ENCODE results near the gene MICAL2.

MICAL2 gene

DNA sequence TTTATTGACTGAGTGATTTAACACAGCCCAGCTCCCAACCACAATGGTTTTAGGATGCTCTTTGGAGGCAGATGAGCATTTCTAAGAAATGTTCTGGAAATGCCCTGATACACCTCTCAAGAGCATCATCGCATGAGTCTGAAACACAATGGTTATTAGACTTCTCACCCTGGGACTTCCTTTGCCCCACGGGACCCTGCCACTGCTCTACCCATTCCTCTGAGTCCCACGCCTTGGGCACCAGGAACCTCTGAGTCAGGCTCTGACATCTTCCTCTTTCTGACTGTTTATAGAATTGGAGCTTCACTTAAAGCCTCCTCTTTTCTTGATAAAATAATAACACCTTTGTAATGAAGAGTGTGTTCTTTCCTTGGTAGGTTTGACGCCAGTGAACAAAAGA, 181.4 kb downstream of the MICAL2 start:
- DNase-seq: no peak

DNA sequence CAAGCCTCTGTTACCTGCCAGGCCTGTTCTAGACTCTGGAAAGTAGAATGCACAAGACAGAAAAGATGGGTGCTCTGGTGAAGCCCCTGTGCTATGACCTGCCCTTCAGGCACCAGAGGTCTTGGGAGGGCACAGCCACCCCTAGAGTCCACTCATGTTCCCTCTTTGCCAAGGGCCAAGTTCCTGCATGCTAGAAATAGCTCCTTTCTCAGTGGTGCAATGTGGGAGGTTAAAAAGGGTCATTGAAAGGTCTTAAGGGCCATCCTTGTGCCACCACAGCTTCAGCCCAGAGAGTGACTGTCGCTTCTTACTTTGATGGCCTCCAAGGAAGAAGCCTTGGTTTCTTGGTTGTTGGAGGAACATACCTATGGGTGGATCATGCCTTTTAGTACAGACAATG, 182.4 kb downstream of the MICAL2 start:
- DNase-seq: no peak

DNA sequence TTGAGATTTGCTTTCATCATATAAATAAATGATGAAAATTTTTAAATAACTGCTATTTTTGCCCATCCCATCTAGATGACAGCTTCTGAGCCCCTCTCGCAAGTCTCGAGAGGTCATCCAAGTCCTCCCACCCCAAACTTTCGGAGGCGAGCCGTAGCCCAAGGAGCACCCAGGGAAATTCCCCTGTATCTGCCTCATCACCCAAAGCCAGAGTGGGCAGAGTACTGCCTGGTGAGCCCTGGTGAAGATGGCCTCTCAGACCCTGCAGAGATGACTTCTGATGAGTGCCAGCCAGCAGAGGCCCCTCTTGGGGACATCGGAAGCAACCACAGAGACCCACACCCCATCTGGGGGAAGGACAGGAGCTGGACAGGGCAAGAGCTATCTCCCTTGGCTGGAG, 183.1 kb downstream of the MICAL2 start:
- DNase-seq: no peak

DNA sequence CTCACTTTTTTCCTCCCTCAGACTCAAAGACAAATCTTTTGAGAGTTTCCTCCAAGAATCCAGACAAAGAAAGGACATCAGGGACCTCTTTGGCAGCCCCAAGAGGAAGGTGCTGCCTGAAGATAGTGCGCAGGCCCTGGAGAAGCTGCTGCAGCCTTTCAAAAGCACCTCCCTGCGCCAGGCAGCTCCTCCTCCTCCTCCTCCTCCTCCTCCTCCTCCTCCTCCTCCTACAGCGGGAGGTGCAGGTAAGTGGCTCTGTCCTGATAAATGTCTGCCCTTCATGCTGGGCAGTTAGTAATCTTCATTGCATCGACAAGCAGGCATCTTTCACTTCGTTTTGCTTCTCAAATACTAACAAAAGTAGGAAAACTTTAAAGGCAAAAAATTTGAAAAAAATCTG, 184.2 kb downstream of the MICAL2 start:
- no peak for DNase-seq

DNA sequence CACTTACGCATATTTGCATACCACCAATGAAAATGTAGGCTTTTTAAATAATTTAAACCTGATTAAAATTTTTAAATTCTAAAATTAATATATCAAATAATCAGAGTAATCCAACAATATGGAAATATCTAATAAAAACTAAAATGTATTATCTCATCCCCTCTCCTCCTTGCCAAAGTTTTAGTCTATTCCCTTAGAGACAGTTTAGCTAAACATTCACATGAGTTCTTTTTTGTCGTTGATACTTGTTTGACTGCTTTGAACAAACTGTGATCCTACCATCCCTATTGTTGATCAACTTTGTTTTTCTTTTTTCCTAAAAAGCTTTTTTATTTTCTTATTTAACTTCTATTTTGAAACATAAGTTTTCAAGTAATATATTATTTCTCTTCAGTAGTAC, 185.6 kb downstream of the MICAL2 start:
- DNase-seq: no peak

DNA sequence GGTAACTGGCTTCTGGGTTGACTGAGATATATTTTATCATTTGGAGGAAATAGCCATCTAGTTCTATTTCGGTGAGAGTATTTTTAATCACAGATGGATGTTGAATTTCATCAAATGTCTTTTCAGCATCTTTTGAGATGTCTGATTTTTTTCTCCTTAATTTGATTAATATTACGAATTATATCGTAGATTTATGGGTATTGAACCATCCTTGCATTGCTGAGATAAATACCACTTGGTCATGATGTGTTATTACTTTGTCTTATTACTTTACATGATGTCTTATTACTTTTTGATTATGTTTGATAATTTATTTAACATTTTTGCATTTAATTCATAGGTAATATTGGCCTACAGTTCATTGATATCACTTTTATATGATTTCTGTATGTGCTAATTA, 188.2 kb downstream of the MICAL2 start:
- DNase-seq: no peak

DNA sequence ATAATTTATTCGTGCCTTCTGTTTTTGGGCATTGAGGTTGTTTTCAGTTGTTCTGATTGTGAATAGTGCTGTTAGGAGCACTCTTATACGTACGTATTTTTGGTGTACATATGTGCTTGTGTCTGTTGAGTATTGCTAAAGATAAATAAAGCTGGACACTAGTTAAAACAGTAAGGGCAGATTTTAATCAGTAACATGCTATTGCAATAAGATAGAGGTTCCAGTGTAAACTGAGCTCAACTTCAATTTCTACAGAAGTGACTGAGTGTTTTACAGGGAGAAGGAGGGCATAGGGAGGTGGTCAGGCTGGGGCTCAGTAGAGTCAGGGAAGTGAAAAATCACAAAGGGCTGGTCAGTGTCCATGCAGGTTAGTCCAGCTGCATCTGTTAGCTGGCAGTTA, 191.0 kb downstream of the MICAL2 start:
- no peak for DNase-seq

DNA sequence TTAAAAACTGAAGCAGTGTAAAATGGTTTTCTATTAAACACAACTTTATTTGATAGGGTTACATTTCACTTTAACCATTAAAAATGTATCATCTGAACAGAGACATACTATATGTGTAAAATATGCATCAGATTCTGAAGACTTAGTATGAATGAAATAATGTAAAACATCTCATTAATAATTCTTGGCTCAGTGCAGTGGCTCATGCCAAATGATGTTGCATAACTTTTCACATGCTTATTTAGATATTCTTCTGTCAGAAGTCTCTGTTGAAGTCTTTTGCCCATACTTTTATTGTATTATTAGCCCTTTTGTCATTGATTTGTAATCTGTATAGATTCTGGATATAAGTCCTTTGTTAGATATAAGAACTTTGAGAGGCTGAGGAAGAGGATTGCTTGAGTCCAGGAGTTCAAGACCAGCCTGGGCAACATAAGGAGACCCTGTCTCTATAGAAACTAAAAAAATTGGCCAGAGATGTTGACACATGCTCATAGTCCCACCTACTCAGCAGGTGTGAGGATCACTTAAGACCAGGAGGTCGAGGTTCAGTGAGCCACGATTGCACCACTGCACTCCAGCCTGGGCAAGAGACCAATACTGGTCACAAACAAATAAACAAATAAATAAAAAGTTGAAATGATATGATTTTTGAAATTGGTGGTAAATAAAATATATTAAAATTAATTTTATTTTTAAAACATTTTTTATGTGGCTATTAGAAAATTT, 193.2 kb downstream of the MICAL2 start:
- no peak for DNase-seq

DNA sequence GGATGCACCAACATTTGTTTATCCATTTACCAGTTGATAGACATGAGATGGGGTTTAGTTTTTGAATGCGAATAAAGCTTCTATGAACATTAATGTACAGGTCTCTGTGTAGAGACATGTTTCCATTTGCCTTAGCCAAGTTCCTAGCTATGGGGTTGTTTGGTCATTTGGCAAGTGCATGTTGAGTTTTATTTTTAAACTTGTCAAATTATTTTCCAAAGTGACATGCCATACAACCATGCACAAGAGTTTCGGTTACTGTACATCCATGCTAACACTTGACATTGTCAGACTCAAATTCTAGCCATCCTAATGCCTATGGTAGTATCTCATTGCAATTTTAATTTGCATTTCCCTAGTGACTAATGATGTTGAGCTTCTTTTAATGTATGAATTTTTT, 196.4 kb downstream of the MICAL2 start:
- DNase-seq: no peak

DNA sequence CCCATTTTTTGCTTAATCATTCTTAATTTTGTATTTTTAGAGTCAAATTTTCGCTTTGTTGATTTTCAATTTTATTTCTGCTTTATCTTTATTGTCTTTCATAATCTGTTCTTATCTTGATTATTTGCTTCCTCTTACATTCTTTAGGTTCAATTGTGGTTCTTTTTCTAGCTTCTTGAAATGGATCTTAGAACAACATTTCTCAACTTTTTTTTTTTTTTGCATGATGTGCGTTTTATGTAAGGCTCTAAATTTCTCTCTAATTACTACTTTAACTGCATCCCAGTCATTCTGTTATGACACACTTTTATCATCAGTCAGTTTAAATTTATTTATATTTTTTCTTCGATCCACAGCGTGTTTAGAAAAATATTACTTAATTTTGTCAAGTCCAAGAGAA, 201.7 kb downstream of the MICAL2 start:
- no peak for DNase-seq

Measured in NCI-H187 (cell line).